PC-9 (cell line): ENCODE results near the gene ERC2. TPM values are rescaled to one million over a fixed set of nuclear protein-coding genes. Genes with fewer than 3 reads are reported as not detected.

Experiments used
- BruUV-seq: library from RNA; stranded (reverse); fragments of 400-500 nt; replicated peaks from 2 replicates; lab custom pipeline; 2021; lab: Mats Ljungman, UMichigan
- CTCF ChIA-PET: fragments of 300-600 bp; sonication (Branson Sonifier 250); formaldehyde crosslinking; loops from one replicate; lab custom pipeline; 2022; ENCODE audit warnings: antibody characterized with exemption; lab: Charles Lee
- POLR2A ChIA-PET: fragments of 300-600 bp; sonication (Branson Sonifier 250); formaldehyde crosslinking; loops from one replicate; lab custom pipeline; 2022; ENCODE audit warnings: antibody characterized with exemption; ENCODE audit not compliant: unreplicated experiment; lab: Charles Lee
- DNase-seq, 2 experiments: peaks; one replicate each; pipeline versions ENCODE4 v3.0.0 to v3.0.0-alpha.2; 2015 to 2022; ENCODE audit warnings: mixed read lengths in 1 of 2
- H2AFZ ChIP-seq: fragments of 200-600 bp; sonication (generic); 2 replicates; pipeline ENCODE4 v1.8.1; 2017; ENCODE audit warnings: antibody characterized with exemption
- H3F3A ChIP-seq: fragments of 200-600 bp; sonication (generic); 2 replicates; pipeline ENCODE4 v1.8.1; 2017; ENCODE audit warnings: antibody characterized with exemption, mild to moderate bottlenecking, low read depth; ENCODE audit not compliant: insufficient read depth
- H3K27ac ChIP-seq: fragments of 200-600 bp; sonication (generic); 2 replicates; pipeline ENCODE4 v1.6.1; 2016; ENCODE audit warnings: mixed run types
- H3K27me3 ChIP-seq: fragments of 200-600 bp; sonication (generic); 2 replicates; pipeline ENCODE4 v1.6.1; 2016; ENCODE audit warnings: low read depth, mixed run types; ENCODE audit not compliant: insufficient read depth
- H3K36me3 ChIP-seq: fragments of 200-600 bp; sonication (generic); 2 replicates; pipeline ENCODE4 v1.6.1; 2016; ENCODE audit warnings: low read depth, mixed run types
- H3K4me1 ChIP-seq: fragments of 200-600 bp; sonication (generic); replicated peaks from 2 replicates; pipeline ENCODE4 v1.6.1; 2016; ENCODE audit warnings: mixed run types; ENCODE audit not compliant: insufficient read depth
- H3K4me2 ChIP-seq: fragments of 200-600 bp; sonication (generic); 2 replicates; pipeline ENCODE4 v1.6.1; 2017; ENCODE audit warnings: mixed run types
- H3K4me3 ChIP-seq: fragments of 200-600 bp; sonication (generic); 2 replicates; pipeline ENCODE4 v1.6.1; 2016; ENCODE audit warnings: mixed run types
- H3K79me2 ChIP-seq: fragments of 200-600 bp; sonication (generic); 2 replicates; pipeline ENCODE4 v1.6.1; 2017; ENCODE audit warnings: low read depth, mixed run types
- H3K9me2 ChIP-seq: fragments of 200-600 bp; sonication (generic); 2 replicates; pipeline ENCODE4 v1.8.1; 2017; ENCODE audit warnings: mild to moderate bottlenecking; ENCODE audit not compliant: insufficient read depth
- H3K9me3 ChIP-seq: fragments of 200-600 bp; sonication (generic); 2 replicates; pipeline ENCODE4 v1.8.1; 2016; ENCODE audit warnings: low read depth; ENCODE audit not compliant: insufficient read depth
- H4K20me1 ChIP-seq: fragments of 200-600 bp; sonication (generic); 2 replicates; pipeline ENCODE4 v1.8.1; 2017; ENCODE audit not compliant: insufficient read depth
- CTCF ChIP-seq: fragments of 200-600 bp; sonication (generic); conservative IDR thresholded peaks from 2 replicates; pipeline ENCODE4 v1.6.1; 2017; ENCODE audit warnings: mixed run types, antibody characterized with exemption, mild to moderate bottlenecking, moderate library complexity
- EZH2 ChIP-seq: fragments of 200-600 bp; sonication (generic); IDR thresholded peaks from 2 replicates; pipeline ENCODE4 v1.8.0; 2017; ENCODE audit warnings: antibody characterized with exemption, low read depth
- intact Hi-C: fragments of 100-400 bp; cut with micrococcal nuclease; formaldehyde crosslinking; loops from one replicate; pipeline ENCODE4 v1.10.0; 2022; ENCODE audit not compliant: unreplicated experiment
- total RNA-seq: library from RNA; stranded (reverse); gene quantifications from 2 replicates; pipeline ENCODE4 v1.2.3, GENCODE V29; 2021

ERC2 gene
- total RNA-seq, 1 experiment from 2014 or later, result 1.4 TPM

GRCh38 chr3:55888282-55888885 is 579.9 kb downstream of the ERC2 start:
- Histone ChIP-seq H3K27ac (no peak overlapping the region), H3K4me2 (no peak overlapping the region), H3K4me1 (peaks cover 25% of the 10 kb centered on the region), H3K36me3 (no peaks in the 10 kb centered on the region), H2AFZ (no peak overlapping the region), H3K9me2 (no peaks in the 10 kb centered on the region; the same call in 1 of the 2 replicates), H4K20me1 (no peaks in the 10 kb centered on the region), H3F3A (0 out of 2 replicates have a peak, but pooled peaks cover 11% of the 10 kb centered on the region), H3K4me3 (no peak overlapping the region), H3K9me3 (no peaks in the 10 kb centered on the region), H3K27me3 (no peaks in the 10 kb centered on the region), H3K79me2 (no peaks in the 10 kb centered on the region)
- DNase-seq, result no peak
- intact Hi-C loops, result no loop called here
- CTCF ChIA-PET, result no interaction called here
- no TSS peak for BruUV-seq
- TF ChIP-seq CTCF, result no peak
- no peak for TF ChIP-seq EZH2
- POLR2A ChIA-PET, result no interaction called here

GRCh38 chr3:55885721-55886120 is 582.5 kb downstream of the ERC2 start:
- 0 out of 2 replicates have a peak, but pooled peaks have one; percentile 19 for TF ChIP-seq CTCF
- TF ChIP-seq EZH2, result no peak
- no peaks in the 10 kb centered on the region for H3K79me2 ChIP-seq
- no peaks in the 10 kb centered on the region for H3K36me3 ChIP-seq
- no peaks in the 10 kb centered on the region for H4K20me1 ChIP-seq
- no peaks in the 10 kb centered on the region; the same call in 1 of the 2 replicates for H3K9me2 ChIP-seq
- peak in 1 of 2 experiments; percentile 93 for DNase-seq
- ChIA-PET CTCF (no interaction called here), POLR2A (no interaction called here)
- H2AFZ ChIP-seq, result no peak overlapping the region
- no peak overlapping the region for H3K4me3 ChIP-seq
- peaks cover 16% of the 10 kb centered on the region; the same call in 1 of the 2 replicates for H3F3A ChIP-seq
- H3K4me1 ChIP-seq, result peaks cover 36% of the 10 kb centered on the region
- H3K4me2 ChIP-seq, result peak overlapping the region; percentile 25
- no peaks in the 10 kb centered on the region for H3K27me3 ChIP-seq
- peak overlapping the region; percentile 85 for H3K27ac ChIP-seq
- no peaks in the 10 kb centered on the region for H3K9me3 ChIP-seq
- intact Hi-C loops, result no loop called here
- no TSS peak for BruUV-seq

- H3K9me3 ChIP-seq, result no peaks in the 10 kb centered on the region
- no TSS peak for BruUV-seq
- H3K27me3 ChIP-seq, result no peaks in the 10 kb centered on the region
- peaks cover 26% of the 10 kb centered on the region; the same call in 1 of the 2 replicates for H3F3A ChIP-seq
- no peaks in the 10 kb centered on the region for H3K36me3 ChIP-seq
- peaks cover 45% of the 10 kb centered on the region for H3K4me1 ChIP-seq
- H3K4me2 ChIP-seq, result peak overlapping the region; percentile 17
- no peak for TF ChIP-seq CTCF
- TF ChIP-seq EZH2, result no peak
- H3K4me3 ChIP-seq, result no peak overlapping the region
- no peaks in the 10 kb centered on the region for H3K79me2 ChIP-seq
- intact Hi-C loops, result loop anchor here (5.0 kb wide), 1 partner anchor 132 kb away; no protein-coding TSS in a partner anchor
- H4K20me1 ChIP-seq, result no peaks in the 10 kb centered on the region
- H2AFZ ChIP-seq, result no peak overlapping the region
- H3K27ac ChIP-seq, result peak overlapping the region; percentile 85
- CTCF ChIA-PET, result no interaction called here
- POLR2A ChIA-PET, result no interaction called here
- peak in 1 of 2 experiments; percentile 78 for DNase-seq
- no peaks in the 10 kb centered on the region; the same call in 1 of the 2 replicates for H3K9me2 ChIP-seq
These were observed 583.6 kb downstream of the ERC2 start for GRCh38 chr3:55884491-55885285.
